Measurements from ENCODE around the gene YAF2.
"Not testable (repeated sequence)": the region's sequence is repeated elsewhere in the genome, so short reads cannot be mapped to it uniquely, and the experiment has no call there.

The YAF2 gene

DNA sequence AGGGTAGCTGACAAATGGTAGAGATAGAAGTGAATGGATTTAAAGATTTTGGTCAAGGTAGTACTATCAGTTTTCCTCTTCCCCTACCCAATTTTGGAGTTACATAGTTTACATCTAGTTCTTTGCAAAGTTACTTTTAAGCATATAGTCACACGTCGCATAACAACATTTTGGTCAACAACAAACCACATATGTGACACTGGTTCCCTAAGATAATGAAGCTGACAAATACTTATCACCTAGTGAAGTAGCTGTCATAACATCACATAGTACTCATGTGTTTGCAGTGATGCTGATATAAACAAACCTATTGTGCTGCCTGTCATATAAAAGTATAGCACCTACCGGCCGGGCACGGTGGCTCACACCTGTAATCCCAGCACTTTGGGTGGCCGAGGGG, 45.4 kb downstream of the YAF2 start:
- no peak for DNase-seq (ENCODE audit: low spot score)

GRCh38 chr12:42192258-42192657, 45.8 kb downstream of the YAF2 start:
- DNase-seq (ENCODE audit: low spot score) = no peak

- no peak for DNase-seq (ENCODE audit: low spot score)
Measured at GRCh38 chr12:42190376-42190775, 47.7 kb downstream of the YAF2 start.

DNA sequence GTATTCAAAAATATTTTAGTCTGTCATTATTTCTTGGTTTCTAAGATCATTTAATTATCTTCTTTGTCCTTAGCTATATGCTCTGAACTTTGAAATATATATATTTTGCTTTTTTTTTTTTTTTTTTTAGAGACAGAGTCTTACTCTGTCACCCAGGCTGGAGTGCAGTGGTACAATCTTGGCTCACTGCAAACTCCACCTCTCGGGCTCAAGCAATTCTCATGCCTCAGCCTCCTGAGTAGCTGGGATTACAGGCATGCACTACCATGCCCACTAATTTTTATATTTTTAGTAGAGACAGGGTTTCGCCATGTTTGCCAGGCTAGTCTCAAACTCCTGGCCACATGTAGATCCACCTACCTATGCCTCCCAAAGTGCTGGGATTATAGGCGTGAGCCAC, 49.8 kb downstream of the YAF2 start:
- DNase-seq (ENCODE audit: low spot score) = not testable (repeated sequence)

DNA sequence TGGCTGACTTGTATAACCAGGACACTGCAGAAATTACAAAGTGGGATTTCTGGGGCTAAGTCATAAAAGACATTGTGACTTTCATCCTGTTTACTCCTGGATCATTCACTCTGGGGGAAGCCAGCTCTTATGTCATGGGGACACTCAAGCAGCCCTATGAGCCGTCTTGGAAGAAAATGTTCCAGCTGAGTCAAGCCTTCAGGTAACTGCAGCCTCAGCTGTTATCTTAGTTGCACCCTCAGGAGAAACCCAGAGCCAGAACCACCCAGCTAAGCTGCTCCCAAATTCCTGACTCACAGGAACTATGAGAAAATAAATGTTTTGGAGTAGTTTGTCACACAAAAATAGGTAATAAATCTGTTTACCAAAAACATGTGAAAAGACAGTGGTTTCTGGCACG, 50.2 kb downstream of the YAF2 start:
- no peak for DNase-seq (ENCODE audit: low spot score)

GRCh38 chr12:42186793-42187192, 51.3 kb downstream of the YAF2 start:
- no peak for DNase-seq (ENCODE audit: low spot score)

DNA sequence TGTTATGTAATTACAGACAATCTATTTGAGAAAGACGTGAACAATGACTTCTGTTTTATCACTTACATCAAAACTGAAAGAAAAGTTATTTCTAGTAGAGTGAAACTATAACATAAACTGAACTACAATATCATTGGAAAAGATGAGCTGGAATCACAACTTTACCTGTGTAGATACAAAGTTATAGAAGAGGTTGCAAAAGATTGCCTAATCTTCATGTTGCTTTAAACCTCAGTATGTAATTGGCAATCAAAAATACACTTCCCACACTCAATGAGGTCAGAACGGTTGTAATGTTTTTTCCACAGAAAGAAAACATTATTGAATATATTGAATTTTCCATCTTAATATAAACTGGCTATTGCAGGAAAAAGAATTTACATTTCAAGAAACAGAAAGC, 55.7 kb downstream of the YAF2 start:
- no peak for DNase-seq (ENCODE audit: low spot score)

GRCh38 chr12:42180990-42181596, 57.0 kb downstream of the YAF2 start:
- no peak for DNase-seq (ENCODE audit: low spot score)

- no peak for DNase-seq (ENCODE audit: low spot score)
Measured at GRCh38 chr12:42178101-42178500, 59.9 kb downstream of the YAF2 start.

- no peak for DNase-seq (ENCODE audit: low spot score)
Measured at GRCh38 chr12:42174978-42175377, 63.1 kb downstream of the YAF2 start.

DNA sequence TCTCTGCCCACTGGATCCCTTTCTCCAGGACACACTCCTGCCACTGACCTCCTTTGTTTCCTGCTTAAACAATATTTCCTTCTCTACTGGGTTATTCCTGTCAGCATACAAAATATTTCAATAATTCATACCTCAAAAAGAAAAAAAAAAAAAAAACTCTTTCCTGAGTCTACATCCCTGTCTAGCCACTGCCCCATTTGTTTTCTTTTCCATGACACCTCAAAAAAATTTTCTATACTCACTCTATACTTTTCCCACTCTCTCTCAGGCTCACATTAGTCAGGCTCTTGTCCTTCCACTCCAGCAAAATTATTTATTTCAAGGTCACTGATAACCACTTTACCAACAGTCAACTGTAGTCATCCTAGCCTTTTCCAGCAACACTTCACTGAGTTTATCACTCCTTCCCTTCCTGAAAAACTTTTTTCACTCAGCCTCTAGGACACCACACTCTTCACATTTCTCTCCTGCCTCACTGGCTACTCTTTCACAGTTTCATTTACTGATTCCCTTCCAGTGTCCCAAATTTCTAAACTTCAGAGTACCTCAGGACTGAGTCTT, 64.0 kb downstream of the YAF2 start:
- no peak for DNase-seq (ENCODE audit: low spot score)

GRCh38 chr12:42172441-42173210, 65.4 kb downstream of the YAF2 start:
- no peak for DNase-seq (ENCODE audit: low spot score)

- DNase-seq (ENCODE audit: low spot score) = no peak
Measured at GRCh38 chr12:42167711-42168110, 70.3 kb downstream of the YAF2 start.

DNA sequence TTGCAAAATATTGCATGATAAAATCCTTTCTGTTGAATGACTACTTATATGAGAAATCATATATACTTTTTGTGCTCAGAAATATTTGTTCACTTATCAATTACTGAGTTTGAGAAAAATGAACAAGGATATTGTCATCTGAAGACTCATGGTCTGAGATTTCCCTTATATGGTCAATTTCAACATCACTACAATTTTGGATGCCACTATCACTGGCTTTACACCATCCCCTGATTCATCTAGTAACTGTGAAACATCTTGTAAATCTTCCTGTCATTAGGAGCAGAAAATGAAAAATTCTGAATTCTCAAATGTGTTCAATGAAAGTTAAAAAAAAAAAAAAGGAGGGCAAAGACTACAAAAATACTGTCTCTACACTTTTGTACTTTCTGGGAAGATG, 71.5 kb downstream of the YAF2 start:
- no peak for DNase-seq (ENCODE audit: low spot score)

GRCh38 chr12:42163913-42164312, 74.1 kb downstream of the YAF2 start:
- no peak for DNase-seq (ENCODE audit: low spot score)

- no peak for DNase-seq (ENCODE audit: low spot score)
Measured at GRCh38 chr12:42162965-42163364, 75.1 kb downstream of the YAF2 start.

DNA sequence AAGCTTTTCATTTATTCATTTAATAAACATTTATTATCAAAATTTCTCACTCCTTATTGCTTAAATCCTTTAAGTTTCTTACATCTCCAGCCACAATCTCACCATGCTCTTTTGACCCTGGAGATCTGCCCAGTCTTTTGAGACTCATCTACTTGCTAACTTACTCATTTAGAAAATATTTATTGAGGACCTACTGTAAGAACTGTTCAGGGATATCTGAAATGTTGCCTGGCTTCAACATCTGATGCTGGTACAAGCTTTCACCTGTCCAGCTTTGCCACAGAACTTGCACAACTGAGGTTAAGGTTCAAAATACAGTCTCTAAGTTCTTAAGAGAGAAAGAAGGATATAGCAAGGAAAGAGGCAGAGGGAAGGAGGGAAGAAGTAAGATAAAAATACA, 75.9 kb downstream of the YAF2 start:
- no peak for DNase-seq (ENCODE audit: low spot score)

DNA sequence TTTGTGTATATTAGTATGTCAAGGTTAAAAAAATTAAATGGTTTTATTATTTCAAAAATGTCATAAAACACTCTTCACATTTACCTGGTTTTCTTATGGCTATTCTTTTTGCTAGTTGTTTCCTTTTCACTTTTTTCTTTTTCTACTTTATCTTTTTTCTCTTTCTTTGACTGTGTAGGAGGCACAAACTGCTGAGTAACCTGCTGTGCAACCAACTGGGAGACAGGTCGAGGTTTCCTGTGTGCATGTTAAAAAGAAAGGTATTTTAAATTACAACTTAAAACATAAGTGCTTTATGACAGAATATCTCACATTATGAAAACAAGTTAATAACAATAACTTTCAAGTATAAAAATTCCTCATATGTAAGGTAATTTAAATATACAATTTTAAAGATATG, 76.5 kb downstream of the YAF2 start:
- DNase-seq (ENCODE audit: low spot score) = no peak

- no peak for DNase-seq (ENCODE audit: low spot score)
Measured at GRCh38 chr12:42156232-42156631, 81.8 kb downstream of the YAF2 start.

GRCh38 chr12:42145552-42146215, 92.4 kb downstream of the YAF2 start:
- DNase-seq (ENCODE audit: low spot score) = no peak

DNA sequence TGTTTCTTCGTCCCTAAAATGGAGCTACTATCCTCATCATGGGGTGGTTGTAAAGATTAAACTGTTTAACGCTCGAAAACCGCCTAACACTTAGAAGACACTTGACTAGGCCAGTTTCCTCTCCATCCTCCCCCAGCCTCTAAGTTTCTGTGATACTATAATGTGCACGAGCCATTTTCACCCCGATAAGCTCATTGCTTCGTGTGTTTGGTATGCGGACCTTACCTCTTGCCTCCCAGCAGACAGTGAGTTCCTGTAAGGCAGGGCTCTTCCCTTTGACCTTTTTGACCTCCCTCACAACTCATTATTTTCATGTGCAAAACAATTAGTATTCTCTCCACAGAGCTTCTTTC, 92.9 kb downstream of the YAF2 start:
- no peak for DNase-seq (ENCODE audit: low spot score)

DNA sequence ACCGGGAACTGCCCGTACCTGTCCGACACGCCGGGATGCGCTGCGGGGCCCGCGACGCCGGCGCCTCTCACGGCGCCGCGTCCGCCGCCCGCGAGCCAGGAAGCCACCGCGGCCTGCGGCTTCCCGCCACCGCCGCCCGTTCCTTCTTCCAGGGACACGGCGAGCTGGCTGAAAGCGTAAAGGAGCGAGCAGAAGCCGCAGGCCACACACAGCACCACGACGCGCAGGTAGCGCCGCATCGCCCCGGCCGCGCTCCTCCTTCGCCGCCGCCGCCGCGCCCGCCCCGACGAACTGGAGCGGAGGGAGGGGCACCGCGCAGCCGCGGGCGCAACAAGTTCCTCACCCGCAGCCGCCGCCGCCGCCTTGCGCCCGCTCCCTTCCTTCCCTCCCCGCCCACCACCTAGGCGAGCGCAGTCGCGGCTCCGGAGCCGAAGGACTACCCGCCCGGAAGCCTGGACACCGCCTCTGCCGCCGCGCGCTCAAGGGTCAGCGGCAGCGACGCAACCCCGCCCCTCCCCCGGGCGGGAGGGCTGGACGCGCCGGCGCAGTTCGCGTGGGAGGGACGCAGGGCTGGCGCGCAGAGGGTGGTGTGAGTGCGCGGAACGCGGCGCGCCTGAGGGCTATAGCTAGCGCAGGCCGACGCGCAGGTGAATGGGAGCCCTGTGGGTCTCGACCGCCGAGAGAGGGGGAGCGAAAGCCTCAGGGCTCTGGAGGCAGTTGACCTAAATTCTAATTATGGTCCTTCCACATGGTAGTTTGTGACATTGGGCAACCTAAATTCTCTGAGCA, 93.4 kb downstream of the YAF2 start, which contains the start of gene GXYLT1:
Gene GXYLT1 (minus strand): TSS at position 467 of the 789 bp plus-strand sequence. CDS start 228 bp downstream, at position 239.
- DNase-seq (ENCODE audit: low spot score) = peak; percentile 88

- no peak for DNase-seq (ENCODE audit: low spot score)
Measured at GRCh38 chr12:42144158-42144407, 94.0 kb downstream of the YAF2 start.

Measured in activated CD4-positive, alpha-beta T cell treated with anti-CD3 and anti-CD28 coated beads, Interleukin-2, Interleukin-4, amounts not matched to agents 100 ng/mL and 50 ng/mL, durations not matched to agents 16 hours and 8 hours (primary cell).